Colonic mucosa (tissue), 4 donors: Measurements from ENCODE around the gene PANK4. TPM values are rescaled to one million over a fixed set of nuclear protein-coding genes. Genes with fewer than 3 reads are reported as not detected.

Source experiments
- DNase-seq: peaks from one replicate; pipeline ENCODE4 v3.0.0-alpha.2; 2020
- H3K27ac ChIP-seq: fragments of 200-600 bp; one replicate; pipeline ENCODE4 v1.8.0; 2021
- H3K27me3 ChIP-seq: fragments of 200-600 bp; one replicate; pipeline ENCODE4 v1.8.0; 2021
- H3K36me3 ChIP-seq: fragments of 200-600 bp; one replicate; pipeline ENCODE4 v1.8.0; 2021
- H3K4me1 ChIP-seq: fragments of 200-600 bp; one replicate; pipeline ENCODE4 v1.8.0; 2021; ENCODE audit warnings: mild to moderate bottlenecking
- H3K4me3 ChIP-seq: fragments of 200-600 bp; one replicate; pipeline ENCODE4 v1.8.0; 2021
- H3K9ac ChIP-seq, 2 donors: one replicate each; pipeline ENCODE4 v1.7.0; 2013; ENCODE audit warnings: control low read depth in 2 of 2, low read depth in 2 of 2, low read length in 2 of 2
- H3K9me3 ChIP-seq: fragments of 200-600 bp; one replicate; pipeline ENCODE4 v1.8.0; 2021
- CTCF ChIP-seq: fragments of 200-600 bp; IDR thresholded peaks from one replicate; pipeline ENCODE4 v1.8.0; 2022; ENCODE audit warnings: antibody characterized with exemption, mild to moderate bottlenecking
- intact Hi-C: fragments of 100-400 bp; cut with DNase I; formaldehyde crosslinking; loops from one replicate; pipeline ENCODE4 v1.14.1; 2022
- total RNA-seq, 2 donors: library from RNA; stranded (reverse); fragmentation: NEBNext Ultra II Directional in 1 of 2; extraction: Animal tissue kit (Norgen Biotek cat#: 25700) in 1 of 2; gene quantifications; one replicate each; pipeline ENCODE4 v1.2.1, GENCODE V29; 2021
- donor health status: healthy.
- donor health status: DM: no; HTN: no; CAD: no.
- donor health status: DM: no; HTN: no; CAD: no.

PANK4 gene
- total RNA-seq, 2 donors from 2014 or later, result 27.0 to 42.0 TPM

DNA sequence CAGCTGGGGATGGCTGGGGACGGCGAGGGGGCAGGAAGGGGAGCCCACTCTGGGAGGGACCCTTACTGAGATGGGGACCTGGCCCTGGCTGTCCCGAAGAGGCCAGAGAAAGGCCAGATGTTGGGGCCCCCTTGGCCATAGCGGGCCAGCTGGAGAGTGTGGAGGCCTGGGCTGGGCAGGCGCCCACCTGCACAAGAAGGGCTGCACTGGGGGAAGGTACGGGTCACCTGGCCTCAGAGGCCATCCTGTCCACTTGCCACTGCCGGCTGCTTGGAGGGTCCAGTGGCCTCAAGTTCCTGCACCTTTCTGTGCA lies 55.3 kb downstream of the PANK4 start:
- Histone ChIP-seq H3K36me3 (no peaks in the 10 kb centered on the region), H3K9ac (no peak overlapping the region), H3K27ac (no peak overlapping the region), H3K4me3 (no peak overlapping the region), H3K27me3 (no peaks in the 10 kb centered on the region), H3K4me1 (no peaks in the 10 kb centered on the region), H3K9me3 (no peaks in the 10 kb centered on the region)
- intact Hi-C loops, result no loop called here
- no peak for DNase-seq
- no peak for TF ChIP-seq CTCF

DNA sequence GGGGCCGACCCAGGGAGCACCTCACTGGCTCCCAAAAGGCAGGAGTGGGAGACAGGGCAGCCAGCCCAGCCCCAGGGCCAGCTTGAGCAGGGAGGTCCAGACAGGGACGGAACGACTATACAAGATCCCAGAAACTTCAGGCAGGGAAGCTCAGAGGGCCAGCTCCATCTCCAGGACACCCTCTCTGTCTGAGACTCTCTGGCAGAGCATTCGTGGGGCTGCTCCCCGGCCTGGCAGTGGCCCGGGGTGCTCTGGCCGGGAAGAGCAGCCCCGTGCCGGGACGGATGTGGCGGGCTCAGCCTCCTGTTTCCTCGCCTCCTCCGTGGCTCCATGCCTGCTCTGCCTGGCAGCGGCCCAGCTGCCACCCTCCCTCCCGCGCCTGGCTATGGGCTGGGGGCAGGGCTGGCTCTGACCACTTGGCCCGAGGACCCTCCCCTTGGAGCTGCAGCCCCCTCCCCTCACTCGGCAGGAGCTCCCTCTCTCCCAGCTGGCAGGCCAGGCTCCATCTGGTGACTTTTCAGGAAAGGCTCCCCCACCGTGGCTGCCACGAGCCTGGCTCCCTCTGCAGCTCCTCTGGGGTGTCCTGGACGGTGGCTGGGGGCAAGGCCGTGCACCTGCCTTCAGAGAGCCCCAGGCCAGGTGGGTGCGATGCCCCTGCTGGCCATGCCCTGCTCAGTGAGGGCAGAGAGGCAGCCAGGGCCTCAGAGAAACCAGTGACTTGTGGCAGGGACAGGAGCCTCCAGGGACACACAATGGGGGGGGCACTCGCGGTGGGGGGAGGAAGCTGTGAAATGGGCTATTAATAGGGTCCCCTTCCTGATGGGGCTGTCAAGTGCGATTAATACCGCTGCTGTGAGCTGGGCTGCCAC lies 55.9 kb downstream of the PANK4 start:
- H3K4me3 ChIP-seq, result no peak overlapping the region
- intact Hi-C loops, result no loop called here
- no peaks in the 10 kb centered on the region for H3K4me1 ChIP-seq
- TF ChIP-seq CTCF, result no peak
- DNase-seq, result no peak
- no peaks in the 10 kb centered on the region for H3K27me3 ChIP-seq
- no peaks in the 10 kb centered on the region for H3K9me3 ChIP-seq
- no peak overlapping the region for H3K27ac ChIP-seq
- no peaks in the 10 kb centered on the region for H3K36me3 ChIP-seq
- no peak overlapping the region for H3K9ac ChIP-seq

GRCh38 chr1:2469103-2469940 lies 57.1 kb downstream of the PANK4 start:
- intact Hi-C loops, result no loop called here
- H3K27ac ChIP-seq, result no peak overlapping the region
- no peak overlapping the region for H3K9ac ChIP-seq
- H3K4me3 ChIP-seq, result no peak overlapping the region
- no peak for DNase-seq
- no peaks in the 10 kb centered on the region for H3K9me3 ChIP-seq
- H3K4me1 ChIP-seq, result no peaks in the 10 kb centered on the region
- no peak for TF ChIP-seq CTCF
- H3K27me3 ChIP-seq, result no peaks in the 10 kb centered on the region
- no peaks in the 10 kb centered on the region for H3K36me3 ChIP-seq

- no peak for DNase-seq
Observed at GRCh38 chr1:2468540-2468939, 57.9 kb downstream of the PANK4 start.

GRCh38 chr1:2468041-2468472 lies 58.3 kb downstream of the PANK4 start:
- no peak overlapping the region for H3K27ac ChIP-seq
- intact Hi-C loops, result no loop called here
- H3K9me3 ChIP-seq, result no peaks in the 10 kb centered on the region
- no peaks in the 10 kb centered on the region for H3K36me3 ChIP-seq
- no peak overlapping the region for H3K4me3 ChIP-seq
- no peak for DNase-seq
- H3K9ac ChIP-seq, result no peak overlapping the region
- no peaks in the 10 kb centered on the region for H3K27me3 ChIP-seq
- no peaks in the 10 kb centered on the region for H3K4me1 ChIP-seq
- no peak for TF ChIP-seq CTCF

More at GRCh38 chr1:2468540-2468939, 57.9 kb downstream of the PANK4 start:
- intact Hi-C loops, result no loop called here
- H3K9ac ChIP-seq, result no peak overlapping the region
- H3K4me3 ChIP-seq, result no peak overlapping the region
- H3K4me1 ChIP-seq, result no peaks in the 10 kb centered on the region
- H3K36me3 ChIP-seq, result no peaks in the 10 kb centered on the region
- H3K27me3 ChIP-seq, result no peaks in the 10 kb centered on the region
- H3K27ac ChIP-seq, result no peak overlapping the region
- no peaks in the 10 kb centered on the region for H3K9me3 ChIP-seq
- TF ChIP-seq CTCF, result no peak
